Measurements from ENCODE around the gene BMF. TPM values are rescaled to one million over a fixed set of nuclear protein-coding genes. Genes with fewer than 3 reads are reported as not detected.

Gene BMF
- total RNA-seq, 1 experiment from 2014 or later: 0.20 TPM

- peak; percentile 93 for DNase-seq
- H3K36me3 ChIP-seq: no peaks in the 10 kb centered on the region
Observed at GRCh38 chr15:40064231-40064894, 44.3 kb downstream of the BMF start.

GRCh38 chr15:40063563-40064011 lies 45.1 kb downstream of the BMF start:
- H3K27me3 ChIP-seq: no peaks in the 10 kb centered on the region
- no peaks in the 10 kb centered on the region for H3K9me3 ChIP-seq
- H3K4me3 ChIP-seq: no peak overlapping the region
- H3K36me3 ChIP-seq: no peaks in the 10 kb centered on the region
- DNase-seq: peak; percentile 97

More at GRCh38 chr15:40064231-40064894, 44.3 kb downstream of the BMF start:
- Histone ChIP-seq H3K27me3 (no peaks in the 10 kb centered on the region), H3K9me3 (no peaks in the 10 kb centered on the region), H3K4me3 (no peak overlapping the region)

- no peaks in the 10 kb centered on the region for H3K27me3 ChIP-seq
- H3K9me3 ChIP-seq: no peaks in the 10 kb centered on the region
- DNase-seq: no peak
- no peaks in the 10 kb centered on the region for H3K36me3 ChIP-seq
- no peak overlapping the region for H3K4me3 ChIP-seq
Observed at GRCh38 chr15:40062816-40063562, 45.7 kb downstream of the BMF start.

DNA sequence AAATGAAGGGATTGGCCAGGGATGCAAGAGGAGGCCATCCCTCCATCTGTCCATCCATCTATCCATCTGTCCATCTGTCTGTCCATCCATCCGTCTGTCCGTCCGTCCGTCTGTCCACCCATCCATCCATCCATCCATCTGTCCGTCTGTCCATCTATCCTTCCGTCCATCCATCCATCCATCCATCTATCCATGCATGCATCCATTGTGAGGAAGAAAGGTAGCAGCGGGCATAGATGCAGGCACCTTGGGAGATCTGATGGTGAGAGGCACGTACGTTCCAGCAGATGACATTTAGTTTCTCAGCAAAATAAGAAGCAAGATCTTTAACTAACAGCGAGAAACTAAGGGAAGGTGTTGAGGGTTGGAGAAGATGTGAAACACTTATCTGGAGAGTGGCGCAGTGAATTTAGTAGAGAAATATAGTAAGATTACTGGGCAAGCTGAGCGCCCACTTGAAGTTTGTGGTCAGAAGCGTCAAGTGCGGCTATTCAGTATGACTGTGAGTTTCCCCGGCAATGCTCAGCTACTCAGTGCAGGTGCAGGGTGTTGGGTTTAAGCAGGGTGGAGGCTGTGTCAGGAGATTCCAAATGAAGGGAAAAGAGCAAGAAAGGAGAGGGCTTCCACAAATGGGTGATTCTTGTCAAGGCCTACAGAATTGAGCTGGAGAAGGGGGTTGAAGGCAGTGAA lies 47.3 kb downstream of the BMF start:
- H3K9me3 ChIP-seq: no peaks in the 10 kb centered on the region
- no peak overlapping the region for H3K4me3 ChIP-seq
- no peak for DNase-seq
- no peaks in the 10 kb centered on the region for H3K27me3 ChIP-seq
- no peaks in the 10 kb centered on the region for H3K36me3 ChIP-seq

DNA sequence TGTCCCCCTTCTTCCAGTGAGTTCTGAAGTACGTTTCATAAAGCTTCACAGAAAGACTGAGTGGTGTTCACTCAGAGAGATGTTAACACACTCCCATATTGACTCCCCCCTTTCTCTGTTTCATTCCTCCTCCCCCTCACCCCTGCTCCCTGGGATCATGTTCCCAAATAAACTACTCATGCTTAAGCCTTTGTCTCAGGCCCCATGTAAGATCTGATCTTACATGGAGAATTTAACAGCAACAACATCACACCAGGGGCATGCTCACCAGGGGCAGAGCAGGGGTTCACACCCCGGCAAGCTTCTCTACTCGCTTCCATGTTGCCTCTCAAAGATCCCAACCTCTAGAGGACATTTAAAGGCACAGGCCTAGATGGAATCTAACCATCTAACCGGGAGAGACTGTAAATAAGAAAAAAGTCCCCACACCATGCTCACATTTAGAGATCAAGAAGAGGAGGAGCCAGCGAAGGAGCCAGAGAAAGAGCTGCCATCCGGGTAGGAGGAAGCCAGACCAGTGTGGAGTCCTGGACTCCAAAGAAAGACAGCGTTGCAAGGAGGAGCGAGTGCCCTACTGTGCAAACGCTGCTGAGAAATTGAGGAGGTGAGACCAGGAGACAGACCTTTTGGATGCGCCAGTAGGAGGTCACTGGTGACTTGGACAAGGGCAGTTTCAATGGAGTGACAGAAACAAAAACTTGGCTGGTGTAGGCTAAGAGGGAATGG lies 48.3 kb downstream of the BMF start:
- Histone ChIP-seq H3K9me3 (no peaks in the 10 kb centered on the region), H3K4me3 (no peak overlapping the region), H3K27me3 (no peaks in the 10 kb centered on the region), H3K36me3 (no peaks in the 10 kb centered on the region)
- no peak for DNase-seq

DNA sequence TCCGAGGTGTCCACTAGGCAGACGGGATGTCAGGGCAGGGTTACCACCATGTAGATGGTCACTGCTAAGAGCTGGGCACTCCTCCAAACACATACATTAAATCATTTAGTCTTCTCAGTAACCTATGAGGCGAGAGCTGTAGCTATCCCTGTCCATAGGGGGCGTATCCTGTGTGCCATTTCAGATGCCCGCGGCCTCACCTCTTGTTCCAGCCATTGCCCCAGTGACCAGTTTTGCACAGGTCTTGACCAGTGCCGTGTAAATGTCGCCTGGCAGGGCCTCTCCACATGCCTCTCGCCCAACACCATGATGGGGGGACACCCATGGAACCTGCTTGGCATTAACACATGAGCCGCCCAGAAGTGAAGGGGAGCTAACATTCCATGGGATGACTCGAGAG lies 48.9 kb downstream of the BMF start:
- no peaks in the 10 kb centered on the region for H3K36me3 ChIP-seq
- no peak overlapping the region for H3K4me3 ChIP-seq
- no peaks in the 10 kb centered on the region for H3K9me3 ChIP-seq
- H3K27me3 ChIP-seq: no peaks in the 10 kb centered on the region
- no peak for DNase-seq

- Histone ChIP-seq H3K27me3 (no peaks in the 10 kb centered on the region), H3K36me3 (no peaks in the 10 kb centered on the region), H3K4me3 (no peak overlapping the region), H3K9me3 (no peaks in the 10 kb centered on the region)
- no peak for DNase-seq
Observed at GRCh38 chr15:40058476-40059140, 50.1 kb downstream of the BMF start.

DNA sequence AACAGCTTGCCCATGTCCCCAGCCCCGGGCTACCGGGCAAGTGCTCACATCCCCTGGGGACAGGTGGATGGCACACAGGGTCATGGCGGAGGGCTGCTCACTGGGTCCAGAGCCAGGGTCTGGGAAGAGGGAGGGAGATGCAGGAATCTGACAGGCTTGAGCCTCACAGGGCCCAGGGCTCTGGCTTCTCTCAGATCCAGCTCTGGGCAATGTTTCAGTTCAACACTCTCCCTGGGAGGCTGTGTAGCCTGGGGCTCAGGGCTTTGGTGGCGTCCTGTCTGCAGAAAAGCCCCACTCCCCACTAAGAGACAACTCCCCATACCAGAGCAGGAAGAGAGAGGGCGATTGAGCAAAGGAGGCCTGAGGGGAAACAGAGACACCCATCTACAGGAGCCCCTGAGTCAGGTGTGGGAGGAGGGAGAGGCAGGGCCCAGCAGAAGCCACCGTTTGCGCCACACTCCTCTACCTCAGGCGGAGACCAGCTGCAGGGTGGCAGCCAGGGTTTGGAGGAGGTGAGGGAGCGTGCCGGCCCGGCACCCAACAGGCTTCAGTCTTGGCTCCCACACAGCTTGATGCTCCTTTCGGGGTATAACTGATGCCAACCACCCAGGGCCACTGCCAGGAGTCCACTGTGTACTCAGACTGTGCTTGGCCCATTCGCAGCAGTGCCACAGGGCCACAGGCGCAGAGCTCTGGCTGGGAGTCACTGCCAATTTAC lies 52.9 kb downstream of the BMF start:
- DNase-seq: no peak
- Histone ChIP-seq H3K27me3 (no peaks in the 10 kb centered on the region), H3K9me3 (no peaks in the 10 kb centered on the region), H3K36me3 (no peaks in the 10 kb centered on the region), H3K4me3 (no peak overlapping the region)

GRCh38 chr15:40054855-40055575 lies 53.7 kb downstream of the BMF start:
- no peaks in the 10 kb centered on the region for H3K36me3 ChIP-seq
- peak; percentile 87 for DNase-seq
- H3K4me3 ChIP-seq: no peak overlapping the region
- no peaks in the 10 kb centered on the region for H3K9me3 ChIP-seq
- H3K27me3 ChIP-seq: no peaks in the 10 kb centered on the region

DNA sequence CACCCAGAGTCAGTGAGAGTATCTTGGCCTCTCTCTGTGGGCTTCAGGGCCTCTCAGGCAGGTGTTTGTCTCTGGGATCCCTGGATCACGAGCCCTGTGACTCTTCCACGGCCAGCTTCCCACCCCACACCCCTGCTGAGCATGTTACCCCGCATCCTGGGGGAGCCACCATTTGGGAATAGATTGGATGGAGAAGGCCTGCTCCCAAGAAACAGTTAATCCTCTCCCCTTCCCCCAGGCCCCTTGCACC lies 54.1 kb downstream of the BMF start:
- no peaks in the 10 kb centered on the region for H3K27me3 ChIP-seq
- DNase-seq: no peak
- H3K4me3 ChIP-seq: no peak overlapping the region
- H3K36me3 ChIP-seq: no peaks in the 10 kb centered on the region
- no peaks in the 10 kb centered on the region for H3K9me3 ChIP-seq

DNA sequence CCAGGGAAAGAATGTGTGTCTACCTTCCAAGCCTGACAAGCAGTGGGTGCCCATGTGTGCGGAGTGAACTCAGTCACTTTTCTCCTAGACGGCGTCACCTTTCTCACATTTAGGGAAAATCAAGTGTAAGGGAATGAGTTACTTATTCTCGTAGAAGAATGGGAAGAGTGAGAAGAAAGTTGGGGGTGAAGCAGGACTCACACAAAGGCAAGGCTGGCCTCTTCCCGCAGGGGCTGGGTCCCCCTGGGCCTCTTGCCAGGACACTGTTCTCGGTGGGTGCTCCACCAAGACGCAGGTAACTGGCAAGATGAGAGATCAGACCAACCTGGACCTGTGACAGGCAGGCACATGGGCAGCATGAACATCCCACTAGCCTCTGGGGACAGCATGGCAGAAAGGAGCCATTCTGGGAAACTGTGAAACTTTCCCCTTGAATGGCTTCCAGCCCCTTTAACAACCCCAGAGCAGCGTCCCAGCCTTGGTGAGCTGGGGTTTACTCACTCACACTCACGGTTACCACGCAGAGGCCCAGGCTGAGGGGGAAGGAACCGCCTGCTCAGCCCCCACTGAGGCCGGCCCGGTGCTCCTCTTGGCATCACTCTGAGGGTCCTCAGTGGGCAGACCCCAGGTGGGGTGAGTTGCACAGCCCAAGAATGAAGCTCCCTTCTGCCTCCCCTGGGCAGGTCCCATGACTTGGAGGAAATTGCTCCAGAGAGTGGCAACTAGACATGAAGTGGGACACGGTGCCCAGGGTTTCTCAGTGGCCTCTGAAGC lies 54.7 kb downstream of the BMF start:
- no peak overlapping the region for H3K4me3 ChIP-seq
- DNase-seq: no peak
- no peaks in the 10 kb centered on the region for H3K27me3 ChIP-seq

DNA sequence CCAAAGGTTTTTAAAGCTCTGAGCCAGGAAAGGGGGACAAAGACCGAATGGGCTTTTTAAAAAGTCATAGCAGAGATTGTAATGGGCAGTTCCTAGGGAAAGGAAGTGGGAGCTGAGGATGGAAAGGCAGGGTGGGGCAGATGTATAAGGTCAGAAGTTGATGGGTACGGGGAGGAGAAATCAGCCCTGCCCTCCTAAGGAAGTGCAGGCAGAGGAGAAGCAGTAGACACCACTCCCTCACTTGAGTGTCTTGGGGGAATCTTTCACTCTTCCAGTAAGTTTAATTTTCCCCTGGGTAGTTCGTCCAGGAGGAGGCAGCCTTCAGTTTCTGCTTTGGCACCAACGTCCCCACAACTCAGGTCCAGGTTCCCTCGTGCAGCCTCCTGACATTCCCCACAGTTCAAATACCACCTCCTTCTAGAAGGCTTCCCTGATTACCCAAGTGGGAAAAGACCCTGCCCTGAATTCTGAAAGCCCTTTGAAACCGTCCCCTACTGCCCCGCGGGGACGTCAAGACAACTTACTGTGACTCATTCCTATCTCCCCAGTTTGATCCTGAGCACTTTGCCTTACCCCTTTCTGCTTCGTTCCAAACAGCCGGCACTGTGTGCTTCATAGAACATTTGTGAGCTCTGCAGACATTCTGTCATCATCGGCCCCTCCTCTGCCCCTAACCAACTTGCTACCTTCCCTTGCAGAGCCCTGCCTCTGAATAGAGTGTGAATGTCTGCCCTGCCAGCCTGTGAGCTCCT lies 55.4 kb downstream of the BMF start:
- H3K27me3 ChIP-seq: no peaks in the 10 kb centered on the region
- H3K36me3 ChIP-seq: no peaks in the 10 kb centered on the region
- H3K4me3 ChIP-seq: no peak overlapping the region
- no peak for DNase-seq
- H3K9me3 ChIP-seq: no peaks in the 10 kb centered on the region

More for the DNA sequence above, 54.7 kb downstream of the BMF start:
- Histone ChIP-seq H3K9me3 (no peaks in the 10 kb centered on the region), H3K36me3 (no peaks in the 10 kb centered on the region)

GRCh38 chr15:40052604-40053003 lies 56.1 kb downstream of the BMF start:
- Histone ChIP-seq H3K27me3 (no peaks in the 10 kb centered on the region), H3K9me3 (no peaks in the 10 kb centered on the region), H3K4me3 (no peak overlapping the region), H3K36me3 (no peaks in the 10 kb centered on the region)
- DNase-seq: no peak

GRCh38 chr15:40051616-40052415 lies 56.9 kb downstream of the BMF start:
- H3K9me3 ChIP-seq: no peaks in the 10 kb centered on the region
- no peak for DNase-seq

More at GRCh38 chr15:40051616-40052415, 56.9 kb downstream of the BMF start:
- H3K4me3 ChIP-seq: no peak overlapping the region
- no peaks in the 10 kb centered on the region for H3K36me3 ChIP-seq
- no peaks in the 10 kb centered on the region for H3K27me3 ChIP-seq
